ENCODE data around the gene HDAC4.

Gene HDAC4

DNA sequence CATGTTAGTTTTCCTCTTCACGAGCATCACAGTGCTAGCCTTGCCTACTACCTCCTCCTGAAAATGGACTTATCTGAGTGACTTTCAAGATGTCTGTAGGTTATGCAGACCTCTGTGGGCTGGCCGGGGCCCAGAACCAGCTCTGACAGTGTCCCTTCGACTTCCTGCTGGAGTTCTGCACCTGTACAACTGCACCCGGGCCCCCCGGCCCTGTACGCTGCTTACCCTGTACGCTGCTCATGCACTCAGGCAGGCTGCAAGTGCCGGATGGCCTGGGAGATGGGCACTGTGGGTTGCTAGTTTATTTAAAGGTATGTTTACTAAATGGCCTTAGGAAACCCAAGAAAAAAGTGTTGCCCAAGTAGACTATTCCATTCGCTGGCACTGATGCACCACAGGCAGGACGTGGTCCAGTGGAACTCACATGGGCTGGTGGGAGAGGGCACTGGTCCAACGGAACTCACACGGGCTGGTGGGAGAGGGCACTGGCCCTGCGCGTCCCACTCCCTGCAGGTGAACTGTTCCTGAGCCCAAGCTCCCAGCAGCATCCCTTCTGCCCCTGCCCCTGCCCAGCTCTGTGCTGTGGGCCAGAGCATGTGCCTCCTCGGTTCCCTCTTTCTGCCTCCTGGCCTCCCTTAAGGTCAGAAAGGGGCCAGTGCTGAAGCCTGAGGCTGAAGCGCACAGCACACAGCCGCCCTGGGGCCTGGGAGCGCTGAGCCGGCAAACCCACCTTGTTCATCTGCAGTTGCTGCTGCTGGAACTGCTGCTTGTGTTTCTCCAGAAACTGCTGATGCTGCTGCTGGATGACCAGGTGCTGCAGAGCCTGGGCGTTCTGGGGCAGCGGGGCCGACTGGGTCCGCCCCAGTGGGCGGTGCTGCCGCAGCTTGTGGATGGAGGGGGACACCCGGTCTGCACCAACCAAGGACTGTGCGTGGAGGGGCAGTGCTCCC, 274.8 kb downstream of the HDAC4 start:
- no peak for TF ChIP-seq ZNF384 (IDR thresholded peaks at IDR 0.05)
- no peak for TF ChIP-seq SUZ12 (IDR thresholded peaks at IDR 0.05)
- TF ChIP-seq ARNT (IDR thresholded peaks at IDR 0.05) = no peak
- TF ChIP-seq FOXK2 (IDR thresholded peaks at IDR 0.05) = no peak
- TF ChIP-seq LEF1 (IDR thresholded peaks at IDR 0.05; ENCODE audit: borderline replicate concordance) = no peak
- TF ChIP-seq HDGF (IDR thresholded peaks at IDR 0.05; ENCODE audit: borderline replicate concordance) = no peak
- TF ChIP-seq, protein P1, sequence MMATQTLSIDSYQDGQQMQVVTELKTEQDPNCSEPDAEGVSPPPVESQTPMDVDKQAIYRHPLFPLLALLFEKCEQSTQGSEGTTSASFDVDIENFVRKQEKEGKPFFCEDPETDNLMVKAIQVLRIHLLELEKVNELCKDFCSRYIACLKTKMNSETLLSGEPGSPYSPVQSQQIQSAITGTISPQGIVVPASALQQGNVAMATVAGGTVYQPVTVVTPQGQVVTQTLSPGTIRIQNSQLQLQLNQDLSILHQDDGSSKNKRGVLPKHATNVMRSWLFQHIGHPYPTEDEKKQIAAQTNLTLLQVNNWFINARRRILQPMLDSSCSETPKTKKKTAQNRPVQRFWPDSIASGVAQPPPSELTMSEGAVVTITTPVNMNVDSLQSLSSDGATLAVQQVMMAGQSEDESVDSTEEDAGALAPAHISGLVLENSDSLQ (IDR thresholded peaks at IDR 0.05) = no peak
- TF ChIP-seq L3MBTL2 (conservative IDR thresholded peaks at IDR 0.05) = no peak
- no peak for TF ChIP-seq CTBP1 (IDR thresholded peaks at IDR 0.05; ENCODE audit: borderline replicate concordance)
- CTCF ChIA-PET = no interaction called here
- POLR2A ChIA-PET = no interaction called here
- DNase-seq (ENCODE audit: extremely low spot score) = no peak

DNA sequence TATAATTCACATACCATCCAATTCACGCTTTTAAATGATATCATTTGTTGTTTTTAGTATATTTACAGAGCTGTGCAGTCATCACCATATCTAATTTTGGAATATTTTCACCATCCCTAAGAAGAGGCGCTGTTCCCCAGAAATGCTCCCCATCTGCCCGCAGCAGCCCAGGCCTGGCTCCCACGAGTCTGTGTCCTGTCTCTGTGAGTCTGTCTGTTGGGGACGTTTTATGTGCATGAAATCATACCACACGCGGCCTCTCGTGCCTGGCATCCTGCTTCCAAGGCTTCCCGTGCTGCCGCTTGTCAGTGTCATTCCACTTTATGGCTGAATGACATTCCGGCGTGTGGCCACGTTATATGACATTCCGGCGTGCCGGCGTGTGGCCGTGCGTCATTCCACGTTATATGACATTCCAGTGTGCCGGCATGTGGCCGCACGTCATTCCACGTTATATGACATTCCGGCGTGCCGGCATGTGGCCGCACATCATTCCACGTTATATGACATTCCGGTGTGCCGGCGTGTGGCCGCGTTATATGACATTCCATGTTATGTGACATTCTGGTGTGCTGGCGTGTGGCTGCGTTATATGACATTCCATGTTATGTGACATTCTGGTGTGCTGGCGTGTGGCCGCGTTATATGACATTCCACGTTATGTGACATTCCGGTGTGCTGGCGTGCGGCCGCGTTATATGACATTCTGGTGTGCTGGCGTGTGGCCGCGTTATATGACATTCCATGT, 276.5 kb downstream of the HDAC4 start:
- DNase-seq (ENCODE audit: extremely low spot score) = no peak
- CTCF ChIA-PET = no interaction called here
- no peak for TF ChIP-seq ELF4 (IDR thresholded peaks at IDR 0.05)
- no peak for TF ChIP-seq BHLHE40 (IDR thresholded peaks at IDR 0.05; ENCODE audit: borderline replicate concordance)
- no peak for TF ChIP-seq ZNF384 (IDR thresholded peaks at IDR 0.05)
- TF ChIP-seq FOXA1 (IDR thresholded peaks at IDR 0.05) = no peak
- TF ChIP-seq LEF1 (IDR thresholded peaks at IDR 0.05; ENCODE audit: borderline replicate concordance) = no peak
- TF ChIP-seq SP1 (IDR thresholded peaks at IDR 0.05) = no peak
- no peak for TF ChIP-seq FOXK2 (IDR thresholded peaks at IDR 0.05)
- no peak for TF ChIP-seq TARDBP (IDR thresholded peaks at IDR 0.05)
- no peak for TF ChIP-seq ARNT (IDR thresholded peaks at IDR 0.05)
- no peak for TF ChIP-seq FOXM1 (IDR thresholded peaks at IDR 0.05; ENCODE audit: borderline replicate concordance)
- TF ChIP-seq NFRKB (IDR thresholded peaks at IDR 0.05) = no peak
- TF ChIP-seq L3MBTL2 (conservative IDR thresholded peaks at IDR 0.05) = no peak
- TF ChIP-seq CTBP1 (IDR thresholded peaks at IDR 0.05; ENCODE audit: borderline replicate concordance) = no peak
- no peak for TF ChIP-seq HDGF (IDR thresholded peaks at IDR 0.05; ENCODE audit: borderline replicate concordance)
- TF ChIP-seq SUZ12 (IDR thresholded peaks at IDR 0.05) = no peak
- TF ChIP-seq, protein P1 (IDR thresholded peaks at IDR 0.05) = no peak
- POLR2A ChIA-PET = no interaction called here

DNA sequence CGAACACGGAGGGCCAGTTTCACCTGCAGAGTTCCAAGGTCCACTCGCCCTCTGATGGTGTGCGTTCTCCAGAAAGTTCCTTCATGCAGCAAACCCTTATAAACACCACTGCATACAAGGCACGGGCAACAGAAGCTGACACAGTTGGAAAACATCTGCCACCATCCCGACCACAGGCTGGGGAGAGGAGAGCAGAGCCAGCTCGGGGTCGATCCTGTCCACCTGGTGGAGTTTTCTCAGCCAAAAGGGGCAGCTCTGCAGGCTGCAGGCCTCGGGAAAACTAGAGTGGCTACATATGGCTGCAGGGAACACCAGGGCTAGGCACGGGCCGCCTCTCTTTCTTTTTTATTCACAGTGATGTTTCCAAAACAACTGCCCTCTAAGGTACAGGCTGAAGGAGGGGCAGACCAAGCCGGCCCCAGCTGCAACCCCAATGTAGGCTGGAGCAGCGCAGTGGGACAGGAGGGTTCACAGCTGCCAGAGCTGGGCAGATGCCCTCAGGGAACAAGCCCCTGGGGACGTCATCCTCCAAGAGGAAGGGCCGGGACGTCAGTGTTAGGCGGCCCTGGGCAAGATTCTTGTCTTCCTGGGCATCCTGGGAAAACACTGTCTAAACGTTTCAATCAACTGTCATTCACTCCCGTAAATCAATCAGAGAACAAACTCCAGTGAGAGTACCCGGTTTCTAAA, 278.3 kb downstream of the HDAC4 start:
- TF ChIP-seq FOXA1 (IDR thresholded peaks at IDR 0.05) (no peak), ARNT (IDR thresholded peaks at IDR 0.05) (no peak), TARDBP (IDR thresholded peaks at IDR 0.05) (no peak), ZNF384 (IDR thresholded peaks at IDR 0.05) (no peak), NFRKB (IDR thresholded peaks at IDR 0.05) (no peak), SUZ12 (IDR thresholded peaks at IDR 0.05) (no peak), LEF1 (IDR thresholded peaks at IDR 0.05; ENCODE audit: borderline replicate concordance) (no peak), SP1 (IDR thresholded peaks at IDR 0.05) (no peak), CTBP1 (IDR thresholded peaks at IDR 0.05; ENCODE audit: borderline replicate concordance) (no peak), L3MBTL2 (conservative IDR thresholded peaks at IDR 0.05) (no peak), ELF4 (IDR thresholded peaks at IDR 0.05) (no peak), HDGF (IDR thresholded peaks at IDR 0.05; ENCODE audit: borderline replicate concordance) (no peak), BHLHE40 (IDR thresholded peaks at IDR 0.05; ENCODE audit: borderline replicate concordance) (no peak)
- CTCF ChIA-PET = no interaction called here
- DNase-seq (ENCODE audit: extremely low spot score) = no peak
- POLR2A ChIA-PET = no interaction called here

DNA sequence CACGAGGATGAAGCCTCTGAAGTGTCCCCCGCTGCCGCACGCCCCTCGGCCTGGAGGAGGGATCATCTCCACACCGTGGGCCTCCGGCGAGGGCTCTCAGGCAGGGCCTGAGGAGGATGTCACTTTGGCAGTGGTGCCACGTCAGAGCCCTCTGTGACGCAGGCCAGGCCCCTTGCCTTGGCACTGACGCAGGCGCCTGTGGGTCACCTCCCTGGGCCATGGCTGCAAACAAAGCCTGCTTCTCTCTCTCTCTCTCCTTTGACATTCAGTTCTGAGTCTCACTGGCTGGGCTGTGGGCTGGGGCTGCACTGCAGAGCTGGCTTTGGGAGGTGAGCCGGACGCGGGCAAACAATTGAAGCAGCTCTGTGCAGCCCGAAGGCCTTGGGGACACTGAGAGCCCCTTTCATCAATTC, 279.2 kb downstream of the HDAC4 start:
- TF ChIP-seq NFRKB (IDR thresholded peaks at IDR 0.05) = no peak
- no peak for TF ChIP-seq FOXA1 (IDR thresholded peaks at IDR 0.05)
- TF ChIP-seq SP1 (IDR thresholded peaks at IDR 0.05) = no peak
- no peak for TF ChIP-seq SUZ12 (IDR thresholded peaks at IDR 0.05)
- no peak for TF ChIP-seq TARDBP (IDR thresholded peaks at IDR 0.05)
- TF ChIP-seq FOXK2 (IDR thresholded peaks at IDR 0.05) = no peak
- TF ChIP-seq ZNF384 (IDR thresholded peaks at IDR 0.05) = no peak
- TF ChIP-seq HDGF (IDR thresholded peaks at IDR 0.05; ENCODE audit: borderline replicate concordance) = no peak
- TF ChIP-seq LEF1 (IDR thresholded peaks at IDR 0.05; ENCODE audit: borderline replicate concordance) = no peak
- no peak for TF ChIP-seq L3MBTL2 (conservative IDR thresholded peaks at IDR 0.05)
- no peak for TF ChIP-seq FOXM1 (IDR thresholded peaks at IDR 0.05; ENCODE audit: borderline replicate concordance)
- no peak for TF ChIP-seq CTBP1 (IDR thresholded peaks at IDR 0.05; ENCODE audit: borderline replicate concordance)
- TF ChIP-seq, protein P1 (IDR thresholded peaks at IDR 0.05) = no peak
- no peak for TF ChIP-seq ARNT (IDR thresholded peaks at IDR 0.05)
- TF ChIP-seq ELF4 (IDR thresholded peaks at IDR 0.05) = no peak
- no peak for TF ChIP-seq BHLHE40 (IDR thresholded peaks at IDR 0.05; ENCODE audit: borderline replicate concordance)
- DNase-seq (ENCODE audit: extremely low spot score) = no peak
- CTCF ChIA-PET = no interaction called here
- POLR2A ChIA-PET = no interaction called here

DNA sequence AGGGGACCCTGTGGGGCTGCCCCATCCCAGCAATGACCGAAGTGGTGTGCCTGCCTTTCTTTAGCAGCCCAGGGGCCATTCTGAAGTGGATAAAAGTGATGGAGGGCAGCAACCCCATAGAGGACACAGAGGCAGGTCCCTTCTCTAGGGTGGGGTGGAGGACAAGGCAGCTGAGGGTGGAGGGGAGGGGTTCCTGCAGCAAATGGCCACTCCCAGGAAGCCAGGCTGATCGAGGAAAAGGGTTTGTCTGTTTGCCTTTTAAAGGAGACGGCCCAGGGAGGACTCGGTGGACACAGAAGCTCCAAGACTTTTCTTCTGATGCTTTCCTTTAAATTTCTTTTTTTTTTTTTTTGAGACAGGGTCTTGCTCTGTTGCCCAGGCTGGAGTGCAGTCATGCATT, 280.2 kb downstream of the HDAC4 start:
- no peak for DNase-seq (ENCODE audit: extremely low spot score)
- TF ChIP-seq NFRKB (IDR thresholded peaks at IDR 0.05) (no peak), FOXK2 (IDR thresholded peaks at IDR 0.05) (no peak)
- POLR2A ChIA-PET = no interaction called here
- CTCF ChIA-PET = no interaction called here

Measured in HEK293T (cell line).